ENCODE measurements around the gene PSMC5.

- TF ChIP-seq CTCF (conservative IDR thresholded peaks at IDR 0.05; ENCODE audit: low read length) (no peak), EZH2phosphoT487 (IDR thresholded peaks at IDR 0.05; ENCODE audit: borderline replicate concordance) (no peak)
These were observed 28.0 kb downstream of the PSMC5 start for GRCh38 chr17:63855185-63855584.
